K562 (cell line): ENCODE results near the gene LMBR1. TPM values are rescaled to one million over a fixed set of nuclear protein-coding genes. Genes with fewer than 3 reads are reported as not detected.
A peak's percentile ranks its signal among the peaks of the same experiment; 100 is the strongest.

Source experiments
- ARID1B ChIP-seq: fragments of 450-650 bp; IDR thresholded peaks from 2 replicates; pipeline ENCODE4 v1.6.1; 2016; ENCODE audit warnings: antibody characterized with exemption, mild to moderate bottlenecking, inconsistent platforms
- BDP1 ChIP-seq: IDR thresholded peaks from 3 replicates; pipeline ENCODE4 v1.6.1; 2011; ENCODE audit not compliant: insufficient read length, insufficient read depth
- CHD7 ChIP-seq: fragments of 200-600 bp; sonication (generic); IDR thresholded peaks from one replicate; pipeline ENCODE4 v1.6.1; 2012; ENCODE audit warnings: mild to moderate bottlenecking, low read depth, low read length, inconsistent platforms
- EHMT2 ChIP-seq: fragments of 450-650 bp; IDR thresholded peaks from 2 replicates; pipeline ENCODE4 v1.6.1; 2018; ENCODE audit warnings: antibody characterized with exemption
- GABPB2 ChIP-seq: fragments of 250-450 bp; sonication (Bioruptor Pico); conservative IDR thresholded peaks from 2 replicates; pipeline ENCODE4 v1.5.1; 2021; ENCODE audit warnings: mild to moderate bottlenecking
- MYBL2 ChIP-seq, 2 experiments: fragments of 450-650 bp in 1 of 2; sonication (generic) in 1 of 2; formaldehyde crosslinking in 1 of 2; IDR thresholded peaks; 2 replicates each; pipeline versions ENCODE4 v1.6.1 to v1.8.1; 2017 to 2022; ENCODE audit warnings: borderline replicate concordance in 1 of 2, inconsistent platforms in 1 of 2, low read depth in 1 of 2, mild to moderate bottlenecking in 1 of 2, missing genetic modification reagents in 1 of 2, moderate library complexity in 1 of 2
- NELFE ChIP-seq: IDR thresholded peaks from 2 replicates; pipeline ENCODE4 v1.6.1; 2011; ENCODE audit warnings: mild to moderate bottlenecking; ENCODE audit not compliant: insufficient read depth, insufficient read length
- NR2C1 ChIP-seq, 2 experiments: fragments of 450-650 bp; IDR thresholded peaks; 2 replicates each; pipeline ENCODE4 v1.6.1; 2017; ENCODE audit warnings: mild to moderate bottlenecking in 2 of 2, antibody characterized with exemption in 1 of 2, inconsistent platforms in 1 of 2, missing compliant biosample characterization in 1 of 2, missing genetic modification characterization in 1 of 2
- RCOR1 ChIP-seq, 2 experiments: IDR thresholded peaks; 2 replicates each; pipeline ENCODE4 v1.6.1; 2012; ENCODE audit warnings: low read depth in 2 of 2, low read length in 2 of 2, borderline replicate concordance in 1 of 2, improper control_type of control experiment in 1 of 2
- RHOXF2B ChIP-seq: fragments of 250-450 bp; sonication (Bioruptor Pico); conservative IDR thresholded peaks from 2 replicates; pipeline ENCODE4 v1.5.1; 2021
- SMARCE1 ChIP-seq: fragments of 450-650 bp; IDR thresholded peaks from 2 replicates; pipeline ENCODE4 v1.7.1; 2016; ENCODE audit warnings: mild to moderate bottlenecking
- ZBTB12 ChIP-seq: fragments of 250-450 bp; sonication (Bioruptor Pico); IDR thresholded peaks from 2 replicates; pipeline ENCODE4 v1.4.0; 2020
- ZNF41 ChIP-seq: fragments of 250-450 bp; sonication (Bioruptor Pico); conservative IDR thresholded peaks from 2 replicates; pipeline ENCODE4 v1.4.0; 2020; ENCODE audit warnings: mild to moderate bottlenecking
- ZNF551 ChIP-seq: fragments of 250-450 bp; sonication (Bioruptor Pico); IDR thresholded peaks from 2 replicates; pipeline ENCODE4 v1.5.0; 2021; ENCODE audit warnings: mild to moderate bottlenecking, moderate library complexity
- ZSCAN32 ChIP-seq: fragments of 450-650 bp; formaldehyde crosslinking; IDR thresholded peaks from 2 replicates; pipeline ENCODE4 v1.4.0; 2020; ENCODE audit warnings: mild to moderate bottlenecking, moderate library complexity
- polyA plus RNA-seq, 8 experiments: library from polyadenylated mRNA; depleted of rRNA in 4 of 8; stranded (reverse) in 5 of 8; unstranded in 3 of 8; fragments of >200 nt; fragmentation: Nextera tagmentation in 2 of 8; fragmentation: Illumina TruSeq in 1 of 8; extraction: Ambion mirVana in 2 of 8; extraction: Trizol in 1 of 8; gene quantifications; 2 replicates each; pipeline versions ENCODE4 v1.2.1 to v1.2.3, GENCODE V29; 2011 to 2014; ENCODE audit warnings: inconsistent platforms in 1 of 8, missing spikeins in 1 of 8
- total RNA-seq, 7 experiments: library from RNA; depleted of rRNA in 6 of 7; stranded (reverse); fragments of >200 nt in 6 of 7; fragmentation: Illumina TruSeq in 2 of 7; extraction: Trizol in 2 of 7; gene quantifications; 2 replicates each; pipeline versions ENCODE4 v1.2.1 to v1.2.3, GENCODE V29; 2011 to 2021; ENCODE audit warnings: low replicate concordance in 1 of 7
- TF ChIP-seq, protein P1 (sequence below): fragments of 250-450 bp; sonication (Bioruptor Pico); IDR thresholded peaks from 2 replicates; pipeline ENCODE4 v1.5.0; 2021

Gene LMBR1
- total and polyA plus RNA-seq, 9 of the 15 experiments (the other 6 are each of a cell fraction or from before 2014, with no cell fraction given) = 7.7 to 90.0 (median 59.9) TPM

DNA sequence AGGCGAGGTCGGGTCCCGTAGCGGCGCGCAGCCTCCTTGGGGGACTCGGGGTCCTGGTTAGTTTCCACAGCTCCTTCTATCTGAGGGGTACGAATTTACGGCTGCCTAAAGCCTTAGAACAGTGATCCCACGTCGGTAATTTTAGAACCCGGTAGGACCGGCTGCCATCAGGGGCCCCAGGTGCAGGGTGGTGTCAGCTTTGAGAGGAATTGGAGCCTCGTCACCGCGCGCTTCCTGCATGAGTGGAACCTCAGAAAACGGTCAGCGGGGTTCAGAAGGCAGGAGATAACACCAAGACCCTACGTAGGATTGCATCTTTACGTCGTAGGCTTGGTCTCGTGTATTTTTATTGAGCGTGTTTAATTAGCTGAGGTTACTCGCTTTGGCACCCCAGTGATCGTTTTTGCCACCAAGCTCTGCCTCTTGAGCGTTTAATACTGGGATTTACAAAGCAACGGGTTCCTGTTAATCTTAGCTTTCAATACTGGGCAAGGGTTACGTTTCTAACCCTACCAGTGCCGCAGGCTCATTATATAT lies 252.0 kb downstream of the LMBR1 start (continued):
- TF ChIP-seq NR2C1 (IDR thresholded peaks at IDR 0.05) (no peak), NR2C1 (tag; IDR thresholded peaks at IDR 0.05) (no peak), ZSCAN32 (CRISPR knock-in tag) (no peak), NELFE (no peak), RCOR1 (IDR thresholded peaks at IDR 0.05; ENCODE audit: borderline replicate concordance in 1 of 2, low read depth in 2 of 2, low read length in 2 of 2) (0 out of 4 replicates have a peak, but pooled peaks of 1 of the 2 experiments have one; percentile 19), RHOXF2B (CRISPR knock-in tag) (no peak), BDP1 (no peak), ARID1B (0 out of 2 replicates have a peak, but pooled peaks have one; percentile 23), ZNF551 (CRISPR knock-in tag) (no peak), MYBL2 (IDR thresholded peaks at IDR 0.05; ENCODE audit: low read depth) (no peak), MYBL2 (CRISPR knock-in tag; IDR thresholded peaks at IDR 0.05; ENCODE audit: borderline replicate concordance) (no peak), EHMT2 (no peak), CHD7 (no peak), ZBTB12 (CRISPR knock-in tag) (no peak), GABPB2 (CRISPR knock-in tag) (no peak), ZNF41 (CRISPR knock-in tag) (no peak), SMARCE1 (peak; percentile 45; the same call in 1 of the 2 replicates)
- TF ChIP-seq, protein P1, sequence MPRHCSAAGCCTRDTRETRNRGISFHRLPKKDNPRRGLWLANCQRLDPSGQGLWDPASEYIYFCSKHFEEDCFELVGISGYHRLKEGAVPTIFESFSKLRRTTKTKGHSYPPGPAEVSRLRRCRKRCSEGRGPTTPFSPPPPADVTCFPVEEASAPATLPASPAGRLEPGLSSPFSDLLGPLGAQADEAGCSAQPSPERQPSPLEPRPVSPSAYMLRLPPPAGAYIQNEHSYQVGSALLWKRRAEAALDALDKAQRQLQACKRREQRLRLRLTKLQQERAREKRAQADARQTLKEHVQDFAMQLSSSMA (CRISPR knock-in tag) = no peak
